H1 (cell line): ENCODE data around the gene AXIN2. TPM values are rescaled to one million over a fixed set of nuclear protein-coding genes. Genes with fewer than 3 reads are reported as not detected.

Source experiments
- BCL11A ChIP-seq, 2 experiments: IDR thresholded peaks; one replicate each; pipeline ENCODE4 v1.6.1; 2011; ENCODE audit warnings: low read depth in 2 of 2, low read length in 2 of 2, mild to moderate bottlenecking in 2 of 2
- EGR1 ChIP-seq: IDR thresholded peaks from 2 replicates; pipeline ENCODE4 v1.6.1; 2011; ENCODE audit warnings: low read depth, low read length, borderline replicate concordance
- FOSL1 ChIP-seq: IDR thresholded peaks from 2 replicates; pipeline ENCODE4 v1.6.1; 2011; ENCODE audit warnings: mild to moderate bottlenecking, low read depth, low read length, moderate library complexity; ENCODE audit not compliant: insufficient read depth
- HDAC2 ChIP-seq, 2 experiments: fragments of 300-600 bp in 1 of 2; sonication (generic) in 1 of 2; IDR thresholded peaks; 2 replicates each; pipeline ENCODE4 v1.6.1; 2011 to 2012; ENCODE audit warnings: low read depth in 2 of 2, low read length in 2 of 2, mild to moderate bottlenecking in 2 of 2, moderate library complexity in 2 of 2, borderline replicate concordance in 1 of 2, inconsistent platforms in 1 of 2
- KDM1A ChIP-seq: fragments of 200-600, 300-600 bp; sonication (generic); IDR thresholded peaks from 2 replicates; pipeline ENCODE4 v1.7.1; 2016; ENCODE audit warnings: mild to moderate bottlenecking, low read length, borderline replicate concordance
- MAFK ChIP-seq: IDR thresholded peaks from 2 replicates; pipeline ENCODE4 v1.6.1; 2012; ENCODE audit warnings: low read depth, mild to moderate bottlenecking, improper control_type of control experiment, low read length
- SP1 ChIP-seq: IDR thresholded peaks from 2 replicates; pipeline ENCODE4 v1.6.1; 2011; ENCODE audit warnings: low read depth, low read length
- TBP ChIP-seq: IDR thresholded peaks from 2 replicates; pipeline ENCODE4 v1.6.1; 2011; ENCODE audit warnings: low read depth, low read length, improper control_type of control experiment
- TEAD4 ChIP-seq: IDR thresholded peaks from 2 replicates; pipeline ENCODE4 v1.6.1; 2012; ENCODE audit warnings: low read depth, low read length, inconsistent platforms, mixed read lengths
- polyA plus RNA-seq, 7 experiments: library from polyadenylated mRNA; depleted of rRNA in 3 of 7; stranded (reverse) in 5 of 7; unstranded in 2 of 7; fragments of >200 nt in 5 of 7; fragments of 200-250 nt in 2 of 7; gene quantifications; 1 replicate in 5 of 7; 2 replicates in 1 of 7; 4 replicates in 1 of 7; pipeline versions ENCODE4 v1.2.1 to v1.2.3, GENCODE V29; 2011 to 2013; ENCODE audit warnings: missing spikeins in 2 of 7, mixed read lengths in 2 of 7
- total RNA-seq: library from RNA; stranded (reverse); fragmentation: NEBNext Ultra II Directional; extraction: Animal tissue kit (Norgen Biotek cat#: 25700); gene quantifications from 2 replicates; pipeline ENCODE4 v1.2.1, GENCODE V29; 2021
- TF ChIP-seq, protein P1 (sequence below): fragments of 300-600 bp; sonication (generic); IDR thresholded peaks from 2 replicates; pipeline ENCODE4 v1.7.1; 2012; ENCODE audit warnings: low read length, moderate library complexity, mild to moderate bottlenecking, inconsistent platforms; ENCODE audit not compliant: insufficient replicate concordance

Gene AXIN2
- total and polyA plus RNA-seq, 2 of the 8 experiments (the other 6 are each of a cell fraction or from before 2014, with no cell fraction given), result 17.7 to 33.4 TPM

DNA sequence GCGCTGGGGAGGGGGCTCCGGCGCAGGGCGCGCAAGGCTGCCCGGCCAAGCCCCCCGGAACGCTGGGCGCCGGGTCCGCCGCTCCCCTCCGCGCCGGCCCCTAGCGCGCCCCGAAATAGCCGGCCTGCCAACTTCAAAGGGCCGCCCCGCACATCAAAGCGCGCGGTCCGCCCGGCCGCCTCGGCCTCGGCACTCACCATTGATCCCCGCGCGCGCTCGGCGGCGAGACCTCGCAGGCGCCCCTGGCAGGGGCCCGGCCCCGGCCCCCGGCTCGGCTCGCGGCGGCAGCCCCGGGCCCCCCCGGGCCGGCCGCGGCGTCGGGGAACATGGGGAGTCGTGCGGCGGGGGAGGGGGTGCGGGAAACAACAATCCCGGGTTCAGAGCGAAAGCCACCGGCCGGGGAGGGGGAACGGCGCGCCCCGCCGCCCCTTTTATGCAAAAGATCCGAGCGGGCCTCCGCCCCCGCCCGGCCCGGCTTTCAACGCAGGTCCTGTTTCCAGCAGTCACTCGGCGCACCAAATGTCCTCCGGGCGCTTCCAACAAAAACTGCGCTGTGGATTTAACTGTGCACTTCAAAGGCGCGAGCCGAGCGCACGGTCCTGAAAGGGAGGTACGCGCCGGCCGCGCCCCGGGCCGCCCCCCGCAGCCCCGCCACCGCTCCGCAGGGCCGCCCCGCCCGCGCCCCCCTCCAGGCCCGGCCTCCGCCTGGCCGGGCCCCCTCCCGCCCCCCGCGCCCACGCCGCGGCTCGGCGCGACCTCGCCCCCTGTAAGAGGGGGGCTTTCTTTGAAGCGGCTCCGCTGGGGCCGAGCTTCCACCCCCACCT, 608 bp downstream of the AXIN2 start (continued):
- TF ChIP-seq, protein P1, sequence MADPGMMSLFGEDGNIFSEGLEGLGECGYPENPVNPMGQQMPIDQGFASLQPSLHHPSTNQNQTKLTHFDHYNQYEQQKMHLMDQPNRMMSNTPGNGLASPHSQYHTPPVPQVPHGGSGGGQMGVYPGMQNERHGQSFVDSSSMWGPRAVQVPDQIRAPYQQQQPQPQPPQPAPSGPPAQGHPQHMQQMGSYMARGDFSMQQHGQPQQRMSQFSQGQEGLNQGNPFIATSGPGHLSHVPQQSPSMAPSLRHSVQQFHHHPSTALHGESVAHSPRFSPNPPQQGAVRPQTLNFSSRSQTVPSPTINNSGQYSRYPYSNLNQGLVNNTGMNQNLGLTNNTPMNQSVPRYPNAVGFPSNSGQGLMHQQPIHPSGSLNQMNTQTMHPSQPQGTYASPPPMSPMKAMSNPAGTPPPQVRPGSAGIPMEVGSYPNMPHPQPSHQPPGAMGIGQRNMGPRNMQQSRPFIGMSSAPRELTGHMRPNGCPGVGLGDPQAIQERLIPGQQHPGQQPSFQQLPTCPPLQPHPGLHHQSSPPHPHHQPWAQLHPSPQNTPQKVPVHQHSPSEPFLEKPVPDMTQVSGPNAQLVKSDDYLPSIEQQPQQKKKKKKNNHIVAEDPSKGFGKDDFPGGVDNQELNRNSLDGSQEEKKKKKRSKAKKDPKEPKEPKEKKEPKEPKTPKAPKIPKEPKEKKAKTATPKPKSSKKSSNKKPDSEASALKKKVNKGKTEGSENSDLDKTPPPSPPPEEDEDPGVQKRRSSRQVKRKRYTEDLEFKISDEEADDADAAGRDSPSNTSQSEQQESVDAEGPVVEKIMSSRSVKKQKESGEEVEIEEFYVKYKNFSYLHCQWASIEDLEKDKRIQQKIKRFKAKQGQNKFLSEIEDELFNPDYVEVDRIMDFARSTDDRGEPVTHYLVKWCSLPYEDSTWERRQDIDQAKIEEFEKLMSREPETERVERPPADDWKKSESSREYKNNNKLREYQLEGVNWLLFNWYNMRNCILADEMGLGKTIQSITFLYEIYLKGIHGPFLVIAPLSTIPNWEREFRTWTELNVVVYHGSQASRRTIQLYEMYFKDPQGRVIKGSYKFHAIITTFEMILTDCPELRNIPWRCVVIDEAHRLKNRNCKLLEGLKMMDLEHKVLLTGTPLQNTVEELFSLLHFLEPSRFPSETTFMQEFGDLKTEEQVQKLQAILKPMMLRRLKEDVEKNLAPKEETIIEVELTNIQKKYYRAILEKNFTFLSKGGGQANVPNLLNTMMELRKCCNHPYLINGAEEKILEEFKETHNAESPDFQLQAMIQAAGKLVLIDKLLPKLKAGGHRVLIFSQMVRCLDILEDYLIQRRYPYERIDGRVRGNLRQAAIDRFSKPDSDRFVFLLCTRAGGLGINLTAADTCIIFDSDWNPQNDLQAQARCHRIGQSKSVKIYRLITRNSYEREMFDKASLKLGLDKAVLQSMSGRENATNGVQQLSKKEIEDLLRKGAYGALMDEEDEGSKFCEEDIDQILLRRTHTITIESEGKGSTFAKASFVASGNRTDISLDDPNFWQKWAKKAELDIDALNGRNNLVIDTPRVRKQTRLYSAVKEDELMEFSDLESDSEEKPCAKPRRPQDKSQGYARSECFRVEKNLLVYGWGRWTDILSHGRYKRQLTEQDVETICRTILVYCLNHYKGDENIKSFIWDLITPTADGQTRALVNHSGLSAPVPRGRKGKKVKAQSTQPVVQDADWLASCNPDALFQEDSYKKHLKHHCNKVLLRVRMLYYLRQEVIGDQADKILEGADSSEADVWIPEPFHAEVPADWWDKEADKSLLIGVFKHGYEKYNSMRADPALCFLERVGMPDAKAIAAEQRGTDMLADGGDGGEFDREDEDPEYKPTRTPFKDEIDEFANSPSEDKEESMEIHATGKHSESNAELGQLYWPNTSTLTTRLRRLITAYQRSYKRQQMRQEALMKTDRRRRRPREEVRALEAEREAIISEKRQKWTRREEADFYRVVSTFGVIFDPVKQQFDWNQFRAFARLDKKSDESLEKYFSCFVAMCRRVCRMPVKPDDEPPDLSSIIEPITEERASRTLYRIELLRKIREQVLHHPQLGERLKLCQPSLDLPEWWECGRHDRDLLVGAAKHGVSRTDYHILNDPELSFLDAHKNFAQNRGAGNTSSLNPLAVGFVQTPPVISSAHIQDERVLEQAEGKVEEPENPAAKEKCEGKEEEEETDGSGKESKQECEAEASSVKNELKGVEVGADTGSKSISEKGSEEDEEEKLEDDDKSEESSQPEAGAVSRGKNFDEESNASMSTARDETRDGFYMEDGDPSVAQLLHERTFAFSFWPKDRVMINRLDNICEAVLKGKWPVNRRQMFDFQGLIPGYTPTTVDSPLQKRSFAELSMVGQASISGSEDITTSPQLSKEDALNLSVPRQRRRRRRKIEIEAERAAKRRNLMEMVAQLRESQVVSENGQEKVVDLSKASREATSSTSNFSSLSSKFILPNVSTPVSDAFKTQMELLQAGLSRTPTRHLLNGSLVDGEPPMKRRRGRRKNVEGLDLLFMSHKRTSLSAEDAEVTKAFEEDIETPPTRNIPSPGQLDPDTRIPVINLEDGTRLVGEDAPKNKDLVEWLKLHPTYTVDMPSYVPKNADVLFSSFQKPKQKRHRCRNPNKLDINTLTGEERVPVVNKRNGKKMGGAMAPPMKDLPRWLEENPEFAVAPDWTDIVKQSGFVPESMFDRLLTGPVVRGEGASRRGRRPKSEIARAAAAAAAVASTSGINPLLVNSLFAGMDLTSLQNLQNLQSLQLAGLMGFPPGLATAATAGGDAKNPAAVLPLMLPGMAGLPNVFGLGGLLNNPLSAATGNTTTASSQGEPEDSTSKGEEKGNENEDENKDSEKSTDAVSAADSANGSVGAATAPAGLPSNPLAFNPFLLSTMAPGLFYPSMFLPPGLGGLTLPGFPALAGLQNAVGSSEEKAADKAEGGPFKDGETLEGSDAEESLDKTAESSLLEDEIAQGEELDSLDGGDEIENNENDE, result no peak
- no peak for TF ChIP-seq TEAD4
- no peak for TF ChIP-seq KDM1A
- 0 out of 2 replicates have a peak, but pooled peaks have one; percentile 29 for TF ChIP-seq TBP
- no peak for TF ChIP-seq HDAC2 (IDR thresholded peaks at IDR 0.05; ENCODE audit: borderline replicate concordance in 1 of 2, low read depth in 2 of 2, low read length in 2 of 2)
- no peak for TF ChIP-seq SP1
- no peak for TF ChIP-seq MAFK
- TF ChIP-seq BCL11A (IDR thresholded peaks at IDR 0.05; ENCODE audit: low read depth in 2 of 2, low read length in 2 of 2), result no peak
- TF ChIP-seq FOSL1, result no peak
- TF ChIP-seq EGR1, result peak; percentile 90
